Measurements from ENCODE around the gene ANKRD17. TPM values are rescaled to one million over a fixed set of nuclear protein-coding genes. Genes with fewer than 3 reads are reported as not detected.

ANKRD17 gene
- total and polyA plus RNA-seq, 2 of the 4 experiments (the other 2 are of a cell fraction) = 28.5 to 75.3 TPM

- no peak overlapping the region for H3K23ac ChIP-seq (ENCODE audit: low read depth, low read length)
- peaks cover 40% of the 10 kb centered on the region for H4K20me1 ChIP-seq (ENCODE audit: insufficient read depth, low read length)
- H3K4ac ChIP-seq (ENCODE audit: low read depth, low read length) = no peak overlapping the region
- H3K18ac ChIP-seq (ENCODE audit: low read depth, low read length) = no peak overlapping the region
- H3K9me3 ChIP-seq (ENCODE audit: control insufficient read depth, insufficient read depth, low read length) = no peaks in the 10 kb centered on the region
- H3K14ac ChIP-seq (replicated peaks; ENCODE audit: low read depth, low read length) = no peak overlapping the region
- no CpG with 5 or more reads among the region's 1 CpG for WGBS, 2 experiments (ENCODE audit: extremely low coverage in 2 of 2, insufficient read length in 1 of 2)
- no peak overlapping the region for H2BK20ac ChIP-seq (ENCODE audit: low read depth, low read length)
- H3K9ac ChIP-seq (ENCODE audit: low read depth, low read length) = no peak overlapping the region
- peaks cover 7% of the 10 kb centered on the region; the same call in 1 of the 2 replicates for H3K9me1 ChIP-seq (ENCODE audit: insufficient read depth, low read length)
- BruUV-seq (replicated peaks) = no TSS peak
- ChIA-PET CTCF (no interaction called here), POLR2A (ENCODE audit: unreplicated experiment) (no interaction called here)
- ATAC-seq (ENCODE audit: low read depth) (no peak), DNase-seq (no peak)
- no peak overlapping the region for H2AFZ ChIP-seq (replicated peaks; ENCODE audit: low read length, poor library complexity)
- H3K56ac ChIP-seq (ENCODE audit: extremely low read depth, insufficient read depth, low read length) = no peak overlapping the region
- no peak overlapping the region for H4K91ac ChIP-seq (ENCODE audit: insufficient read depth, low read depth, low read length)
- intact Hi-C loops (cut with micrococcal nuclease) = no loop called here
- H3K27ac ChIP-seq (ENCODE audit: insufficient read depth, low read length) = no peak overlapping the region
- dilution Hi-C loops (cut with HindIII; ENCODE audit: low sequenced_read_pairs, unreplicated experiment) = no loop called here
- no peaks in the 10 kb centered on the region for H3K27me3 ChIP-seq (ENCODE audit: control insufficient read depth, insufficient read depth, low read length)
- H2AK5ac ChIP-seq (ENCODE audit: low read depth, low read length) = no peak overlapping the region
- no peak overlapping the region for H4K5ac ChIP-seq (ENCODE audit: low read depth, low read length)
- in situ Hi-C loops (cut with MboI; ENCODE audit: low sequenced_read_pairs) = no loop called here
- no peak overlapping the region for H2AK9ac ChIP-seq (replicated peaks; ENCODE audit: low read depth, low read length, poor library complexity)
- no peak overlapping the region for H3K4me3 ChIP-seq (ENCODE audit: insufficient read depth, low read depth, low read length)
- no peak overlapping the region for H2BK15ac ChIP-seq (ENCODE audit: low read depth, low read length)
- H3K4me1 ChIP-seq (ENCODE audit: control insufficient read depth, insufficient read depth, low read length) = no peaks in the 10 kb centered on the region
- H4K8ac ChIP-seq (ENCODE audit: low read depth in 2 of 2, low read length in 2 of 2) = no peak overlapping the region
- no peak for TF ChIP-seq NFE2L2 (IDR thresholded peaks at IDR 0.05; ENCODE audit: low read depth, low read length)
- TF ChIP-seq CHD1 (IDR thresholded peaks at IDR 0.05; ENCODE audit: low read depth, low read length) = no peak
- no peak for TF ChIP-seq CTCF (conservative IDR thresholded peaks at IDR 0.05; ENCODE audit: low read depth, low read length)
- no peak for TF ChIP-seq FOS (IDR thresholded peaks at IDR 0.05; ENCODE audit: low read depth, low read length)
- TF ChIP-seq MAFK (IDR thresholded peaks at IDR 0.05; ENCODE audit: low read depth, low read length) = no peak
- TF ChIP-seq MAZ (IDR thresholded peaks at IDR 0.05; ENCODE audit: borderline replicate concordance, low read depth, low read length) = no peak
- TF ChIP-seq POLR2A (IDR thresholded peaks at IDR 0.05; ENCODE audit: low read depth, low read length) = no peak
- no peak for TF ChIP-seq SMC3 (IDR thresholded peaks at IDR 0.05; ENCODE audit: low read depth, low read length)
- TF ChIP-seq CEBPB (IDR thresholded peaks at IDR 0.05; ENCODE audit: low read depth, low read length) = no peak
- no peak for TF ChIP-seq MXI1 (IDR thresholded peaks at IDR 0.05; ENCODE audit: borderline replicate concordance, low read depth, low read length)
- no peak for TF ChIP-seq RAD21 (IDR thresholded peaks at IDR 0.05; ENCODE audit: low read length)
- no peak for TF ChIP-seq ELK1 (IDR thresholded peaks at IDR 0.05; ENCODE audit: borderline replicate concordance, low read depth, low read length)
- no peak for TF ChIP-seq BHLHE40 (IDR thresholded peaks at IDR 0.05; ENCODE audit: low read depth, low read length)
- no peak for TF ChIP-seq RCOR1 (IDR thresholded peaks at IDR 0.05; ENCODE audit: insufficient replicate concordance, low read length)
- TF ChIP-seq RFX5 (IDR thresholded peaks at IDR 0.05; ENCODE audit: low read depth, low read length) = no peak
- no peak for TF ChIP-seq USF2 (IDR thresholded peaks at IDR 0.05; ENCODE audit: low read depth, low read length)
- H2BK120ac ChIP-seq (ENCODE audit: low read depth, low read length) = no peak overlapping the region
- no peak overlapping the region for H2BK5ac ChIP-seq (ENCODE audit: low read depth, low read length, poor library complexity, severe bottlenecking)
- peaks cover 27 to 60% of the 10 kb centered on the region in 2 experiments for H3K79me1 ChIP-seq (ENCODE audit: low read depth in 1 of 2, low read length in 2 of 2)
- no peak overlapping the region for H3K4me2 ChIP-seq (ENCODE audit: low read depth, low read length)
- peaks cover 9% of the 10 kb centered on the region for H3K36me3 ChIP-seq (ENCODE audit: control insufficient read depth, insufficient read depth, low read length)
Observed at GRCh38 chr4:73236151-73236550, 22.4 kb downstream of the ANKRD17 start.

Data from IMR-90 (cell line).